Ishikawa (cell line): ENCODE data around the gene SOX6.

Experiments used
- CEBPB ChIP-seq: IDR thresholded peaks from 2 replicates; pipeline ENCODE4 v1.6.1; 2012
- CREB1 ChIP-seq: IDR thresholded peaks from 2 replicates; pipeline ENCODE4 v1.6.1; 2012; ENCODE audit warnings: low read depth
- EGR1 ChIP-seq: IDR thresholded peaks from 2 replicates; pipeline ENCODE4 v1.6.1; 2012
- EP300 ChIP-seq: IDR thresholded peaks from 2 replicates; pipeline ENCODE4 v1.6.1; 2012; ENCODE audit warnings: borderline replicate concordance
- FOXM1 ChIP-seq: IDR thresholded peaks from 2 replicates; pipeline ENCODE4 v1.6.1; 2012; ENCODE audit warnings: low read depth, borderline replicate concordance
- NFIC ChIP-seq: IDR thresholded peaks from 2 replicates; pipeline ENCODE4 v1.6.1; 2012
- RAD21 ChIP-seq: IDR thresholded peaks from 2 replicates; pipeline ENCODE4 v1.6.1; 2012; ENCODE audit warnings: low read depth
- REST ChIP-seq: IDR thresholded peaks from 2 replicates; pipeline ENCODE4 v1.6.1; 2012; ENCODE audit warnings: low read depth, mild to moderate bottlenecking
- TAF1 ChIP-seq: IDR thresholded peaks from 2 replicates; pipeline ENCODE4 v1.6.1; 2012; ENCODE audit warnings: low read depth, mild to moderate bottlenecking
- TCF12 ChIP-seq: IDR thresholded peaks from 2 replicates; pipeline ENCODE4 v1.6.1; 2012; ENCODE audit warnings: low read depth
- TEAD4 ChIP-seq: IDR thresholded peaks from 2 replicates; pipeline ENCODE4 v1.6.1; 2012
- USF1 ChIP-seq: IDR thresholded peaks from 2 replicates; pipeline ENCODE4 v1.6.1; 2012
- YY1 ChIP-seq: IDR thresholded peaks from 2 replicates; pipeline ENCODE4 v1.6.1; 2012; ENCODE audit warnings: low read depth
- ZBTB7A ChIP-seq: IDR thresholded peaks from 2 replicates; pipeline ENCODE4 v1.6.1; 2012; ENCODE audit warnings: low read depth
- TF ChIP-seq, protein P1 (sequence below): IDR thresholded peaks from 2 replicates; pipeline ENCODE4 v1.6.1; 2012

SOX6 gene

DNA sequence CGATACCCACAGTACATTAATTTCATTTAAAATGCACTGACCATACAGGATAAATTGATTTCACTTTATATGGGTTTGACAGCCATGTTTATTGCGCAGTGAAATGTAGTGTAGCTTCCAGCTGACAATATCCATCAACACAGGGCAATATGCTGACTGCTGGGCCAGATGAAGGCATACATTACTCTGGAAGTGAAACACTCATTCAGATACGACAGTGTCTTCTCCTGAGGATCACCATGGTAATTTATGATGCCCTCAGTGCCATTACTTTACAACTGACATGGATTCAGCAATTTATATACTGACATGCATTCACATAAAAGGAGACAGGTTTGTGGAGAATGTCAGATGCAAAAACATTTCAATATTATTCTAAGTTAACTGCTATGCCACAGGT lies 365.1 kb downstream of the SOX6 start:
- TF ChIP-seq TAF1 (no peak), YY1 (no peak), REST (no peak), RAD21 (no peak)

GRCh38 chr11:15989685-15990084 lies 366.7 kb downstream of the SOX6 start:
- TF ChIP-seq EGR1 (no peak), REST (no peak), NFIC (no peak), YY1 (no peak), RAD21 (no peak), FOXM1 (no peak), CEBPB (no peak), ZBTB7A (no peak), CREB1 (no peak), TAF1 (no peak), TCF12 (no peak), EP300 (no peak), TEAD4 (no peak), USF1 (no peak)
- TF ChIP-seq, protein P1, sequence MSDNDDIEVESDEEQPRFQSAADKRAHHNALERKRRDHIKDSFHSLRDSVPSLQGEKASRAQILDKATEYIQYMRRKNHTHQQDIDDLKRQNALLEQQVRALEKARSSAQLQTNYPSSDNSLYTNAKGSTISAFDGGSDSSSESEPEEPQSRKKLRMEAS: no peak

DNA sequence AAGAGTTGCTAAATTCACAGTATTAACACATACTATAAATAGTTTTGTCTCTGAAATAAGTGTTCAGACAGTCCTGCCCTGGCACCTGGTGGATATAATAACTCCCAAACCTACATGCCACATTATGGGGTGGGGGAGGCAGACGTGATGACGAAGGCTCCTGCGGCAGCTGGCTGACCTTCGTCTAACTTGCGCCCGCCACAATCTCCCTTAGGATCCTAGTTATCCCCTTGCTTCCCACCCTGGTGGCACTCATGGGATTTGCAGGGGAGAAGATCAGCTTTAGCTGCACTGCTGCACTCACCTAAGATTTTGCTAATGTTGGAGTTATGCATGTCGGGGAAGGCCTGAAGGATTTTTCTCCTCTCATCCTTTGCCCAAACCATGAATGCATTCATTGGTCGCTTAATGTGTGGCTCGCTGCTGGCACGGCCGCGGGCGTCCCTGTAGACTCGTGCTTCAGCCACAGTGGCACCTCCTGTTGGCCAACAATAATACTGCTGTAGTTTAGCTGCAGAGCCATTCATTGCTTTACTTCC lies 367.6 kb downstream of the SOX6 start:
- TF ChIP-seq ZBTB7A (no peak), EGR1 (no peak), TEAD4 (no peak), RAD21 (peak; percentile 42), TAF1 (no peak), YY1 (no peak)

- TF ChIP-seq CREB1 (no peak), EGR1 (no peak), RAD21 (no peak), USF1 (no peak), TCF12 (no peak), NFIC (no peak), EP300 (no peak), REST (no peak), YY1 (no peak), TEAD4 (no peak), ZBTB7A (no peak), CEBPB (no peak), FOXM1 (no peak), TAF1 (no peak)
- TF ChIP-seq, protein P1: no peak
Observed at GRCh38 chr11:15988016-15988550, 368.3 kb downstream of the SOX6 start.

DNA sequence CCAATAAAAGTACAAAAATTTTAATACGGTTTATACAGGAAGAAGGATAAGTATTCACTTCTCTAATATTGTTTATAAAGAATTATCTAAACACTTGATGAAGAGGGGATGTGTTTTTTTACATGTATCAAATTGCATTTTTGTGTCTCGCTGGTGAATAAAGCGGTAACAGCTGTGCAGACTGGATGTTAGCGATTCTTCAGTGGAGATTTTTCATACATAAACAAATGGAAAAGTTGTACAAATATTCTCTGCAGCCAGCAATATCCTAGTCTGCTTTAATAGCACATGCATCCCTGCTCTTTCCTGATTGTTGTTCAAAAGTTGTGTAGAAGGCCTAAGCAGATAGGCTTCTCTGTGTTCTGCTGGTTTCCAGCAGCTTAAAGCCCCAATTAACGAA lies 369.3 kb downstream of the SOX6 start:
- TF ChIP-seq, protein P1: no peak
- TF ChIP-seq ZBTB7A: no peak
- TF ChIP-seq TAF1: no peak
- TF ChIP-seq RAD21: no peak
- TF ChIP-seq USF1: no peak
- no peak for TF ChIP-seq NFIC
- no peak for TF ChIP-seq CREB1
- TF ChIP-seq CEBPB: no peak
- TF ChIP-seq EGR1: no peak
- TF ChIP-seq FOXM1: no peak
- no peak for TF ChIP-seq TCF12
